HEK293T (cell line): ENCODE data around the gene CCL4L2.
"Not testable (repeated sequence)": the region's sequence is repeated elsewhere in the genome, so short reads cannot be mapped to it uniquely, and the experiment has no call there.

Source experiments
- CTCF ChIA-PET: fragments of 350-600 bp; formaldehyde crosslinking; extraction: SDS; loops from one replicate; lab custom pipeline; 2021; ENCODE audit warnings: antibody characterized with exemption, inconsistent platforms; lab: Yijun Ruan, JAX
- POLR2A ChIA-PET: fragments of 350-600 bp; formaldehyde crosslinking; extraction: SDS; loops from one replicate; lab custom pipeline; 2020; ENCODE audit warnings: antibody characterized with exemption, inconsistent platforms; lab: Yijun Ruan, JAX
- DNase-seq: peaks from one replicate; pipeline ENCODE4 v3.0.0; 2012; ENCODE audit warnings: mixed read lengths; ENCODE audit errors: extremely low spot score
- ARNT ChIP-seq: fragments of 450-650 bp; IDR thresholded peaks from 2 replicates; pipeline ENCODE4 v1.6.1; 2017; ENCODE audit warnings: mild to moderate bottlenecking
- BHLHE40 ChIP-seq: fragments of 450-650 bp; IDR thresholded peaks from 2 replicates; pipeline ENCODE4 v1.6.1; 2016; ENCODE audit warnings: mild to moderate bottlenecking, moderate library complexity, borderline replicate concordance
- CTBP1 ChIP-seq: fragments of 450-650 bp; IDR thresholded peaks from 2 replicates; pipeline ENCODE4 v1.6.1; 2016; ENCODE audit warnings: borderline replicate concordance
- ELF4 ChIP-seq: fragments of 450-650 bp; IDR thresholded peaks from 2 replicates; pipeline ENCODE4 v1.6.1; 2017; ENCODE audit warnings: antibody characterized with exemption
- FOXA1 ChIP-seq: fragments of 450-650 bp; IDR thresholded peaks from 2 replicates; pipeline ENCODE4 v1.6.1; 2016; ENCODE audit warnings: mild to moderate bottlenecking
- FOXK2 ChIP-seq: fragments of 450-650 bp; IDR thresholded peaks from 2 replicates; pipeline ENCODE4 v1.6.1; 2016; ENCODE audit warnings: mild to moderate bottlenecking
- FOXM1 ChIP-seq: fragments of 450-650 bp; IDR thresholded peaks from 2 replicates; pipeline ENCODE4 v1.6.1; 2017; ENCODE audit warnings: mild to moderate bottlenecking, borderline replicate concordance
- HDGF ChIP-seq: fragments of 450-650 bp; IDR thresholded peaks from 2 replicates; pipeline ENCODE4 v1.6.1; 2017; ENCODE audit warnings: antibody characterized with exemption, borderline replicate concordance
- L3MBTL2 ChIP-seq: fragments of 450-650 bp; conservative IDR thresholded peaks from 2 replicates; pipeline ENCODE4 v1.6.1; 2016; ENCODE audit warnings: mild to moderate bottlenecking
- LEF1 ChIP-seq: fragments of 450-650 bp; IDR thresholded peaks from 2 replicates; pipeline ENCODE4 v1.6.1; 2017; ENCODE audit warnings: mild to moderate bottlenecking, borderline replicate concordance
- NFRKB ChIP-seq: fragments of 450-650 bp; IDR thresholded peaks from 2 replicates; pipeline ENCODE4 v1.6.1; 2016; ENCODE audit warnings: mild to moderate bottlenecking, moderate library complexity
- SP1 ChIP-seq: fragments of 450-650 bp; IDR thresholded peaks from 2 replicates; pipeline ENCODE4 v1.6.1; 2017
- SUZ12 ChIP-seq: fragments of 450-650 bp; IDR thresholded peaks from 2 replicates; pipeline ENCODE4 v1.6.1; 2016; ENCODE audit warnings: mild to moderate bottlenecking
- TARDBP ChIP-seq: fragments of 450-650 bp; IDR thresholded peaks from 2 replicates; pipeline ENCODE4 v1.6.1; 2016
- ZNF384 ChIP-seq: fragments of 450-650 bp; IDR thresholded peaks from 2 replicates; pipeline ENCODE4 v1.6.1; 2016
- TF ChIP-seq, protein P1 (sequence below): fragments of 450-650 bp; IDR thresholded peaks from 2 replicates; pipeline ENCODE4 v1.6.1; 2016

The CCL4L2 gene

DNA sequence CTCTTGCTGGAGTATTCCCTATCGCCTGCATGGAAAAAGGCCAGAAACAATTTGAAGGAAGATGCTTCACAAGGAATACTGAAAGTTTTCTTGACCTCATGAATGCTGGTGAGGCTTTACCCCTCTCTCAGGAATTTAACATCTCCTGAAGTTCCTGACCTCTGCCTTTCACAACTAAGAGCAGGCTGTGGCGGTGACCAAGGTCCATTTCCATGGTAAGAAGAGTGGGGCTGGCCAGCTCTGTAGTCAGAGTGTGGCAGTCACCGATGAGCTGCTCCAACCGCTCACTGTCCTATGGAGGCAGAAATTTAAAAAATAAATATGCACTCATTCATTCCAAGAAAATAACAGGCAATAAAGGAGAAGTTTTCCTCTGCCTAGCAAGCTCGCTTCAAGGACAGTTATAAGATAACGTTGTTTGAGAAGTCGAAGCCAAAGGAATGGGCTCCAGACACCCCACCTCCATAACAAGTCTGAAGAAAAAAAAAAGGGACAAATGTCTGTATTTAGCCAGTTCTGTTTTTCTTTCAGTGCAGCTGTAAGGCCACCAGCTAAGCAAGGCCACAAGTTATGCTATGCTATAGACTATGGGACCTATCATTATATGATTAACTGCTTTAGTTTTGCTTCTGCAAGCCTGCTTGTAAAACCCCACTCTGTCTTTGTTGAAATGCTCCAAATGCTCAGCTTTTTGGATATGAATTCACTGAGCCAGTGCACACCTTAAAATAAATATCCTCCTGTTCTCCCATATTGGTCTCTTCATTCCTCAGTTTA, 6.0 kb upstream of the CCL4L2 start:
- CTCF ChIA-PET, result no interaction called here
- POLR2A ChIA-PET, result no interaction called here
- no peak for DNase-seq
- TF ChIP-seq, protein P1, sequence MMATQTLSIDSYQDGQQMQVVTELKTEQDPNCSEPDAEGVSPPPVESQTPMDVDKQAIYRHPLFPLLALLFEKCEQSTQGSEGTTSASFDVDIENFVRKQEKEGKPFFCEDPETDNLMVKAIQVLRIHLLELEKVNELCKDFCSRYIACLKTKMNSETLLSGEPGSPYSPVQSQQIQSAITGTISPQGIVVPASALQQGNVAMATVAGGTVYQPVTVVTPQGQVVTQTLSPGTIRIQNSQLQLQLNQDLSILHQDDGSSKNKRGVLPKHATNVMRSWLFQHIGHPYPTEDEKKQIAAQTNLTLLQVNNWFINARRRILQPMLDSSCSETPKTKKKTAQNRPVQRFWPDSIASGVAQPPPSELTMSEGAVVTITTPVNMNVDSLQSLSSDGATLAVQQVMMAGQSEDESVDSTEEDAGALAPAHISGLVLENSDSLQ, result no peak
- TF ChIP-seq ARNT, result no peak
- no peak for TF ChIP-seq SP1
- no peak for TF ChIP-seq FOXA1
- TF ChIP-seq LEF1, result no peak
- no peak for TF ChIP-seq BHLHE40
- no peak for TF ChIP-seq SUZ12

DNA sequence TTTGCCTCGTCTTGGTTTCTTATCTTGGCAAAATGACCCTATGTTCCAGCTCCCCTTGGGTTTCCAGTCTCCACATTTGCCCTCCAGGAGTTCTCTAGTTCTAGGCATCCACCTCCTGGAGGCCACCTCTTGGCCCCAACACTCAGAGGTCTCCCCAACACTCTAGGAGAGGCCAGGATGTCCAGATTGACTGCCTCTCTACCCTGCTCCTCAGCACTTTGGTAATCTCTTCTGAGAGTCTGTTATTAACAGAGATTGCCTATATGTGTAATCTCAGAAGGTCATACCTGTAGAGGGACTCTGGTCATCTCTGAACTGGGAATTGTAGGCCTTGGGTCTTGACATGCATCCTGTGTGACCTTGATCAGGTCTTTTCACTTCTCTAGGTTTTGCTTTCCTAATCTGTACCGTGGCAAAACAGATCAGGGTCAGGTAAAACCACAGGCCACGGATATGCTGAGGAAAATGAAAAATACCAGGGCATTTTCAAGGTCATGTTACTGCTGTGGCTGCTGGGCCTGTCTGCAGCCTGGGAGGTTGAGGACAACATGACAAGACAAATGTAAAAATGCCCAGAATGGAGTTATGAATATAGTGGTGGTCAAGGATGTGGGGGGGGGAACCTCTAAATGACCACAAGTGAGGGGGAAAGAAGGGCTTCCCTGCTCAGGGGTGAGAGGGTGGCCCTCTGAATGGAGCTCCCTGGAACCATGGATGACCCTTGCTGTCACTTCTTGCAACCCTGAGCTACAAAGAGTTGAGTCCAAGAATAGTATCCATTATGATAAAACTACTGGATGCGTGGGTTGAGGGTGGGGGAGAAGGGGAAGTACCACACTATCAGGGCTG, 5.0 kb upstream of the CCL4L2 start:
- DNase-seq, result no peak
- TF ChIP-seq HDGF, result no peak
- CTCF ChIA-PET, result no interaction called here
- POLR2A ChIA-PET, result no interaction called here

DNA sequence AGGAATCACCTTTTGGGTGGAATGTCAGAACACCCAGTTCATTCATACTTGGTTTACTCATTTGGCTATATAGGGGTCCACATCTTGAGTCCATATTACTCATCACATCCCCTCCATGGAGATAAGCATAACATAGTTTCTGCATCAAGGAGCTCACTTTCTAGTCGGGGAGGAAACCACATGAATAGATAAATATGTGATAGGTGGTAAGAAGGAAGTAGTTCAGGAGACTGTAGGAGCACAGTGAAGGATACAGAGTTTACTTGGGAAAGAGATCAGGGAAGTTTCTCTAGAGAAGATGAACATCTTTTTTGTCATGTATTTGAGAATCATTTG, 4.4 kb upstream of the CCL4L2 start:
- DNase-seq, CTCF ChIA-PET, POLR2A ChIA-PET: not testable (repeated sequence)

DNA sequence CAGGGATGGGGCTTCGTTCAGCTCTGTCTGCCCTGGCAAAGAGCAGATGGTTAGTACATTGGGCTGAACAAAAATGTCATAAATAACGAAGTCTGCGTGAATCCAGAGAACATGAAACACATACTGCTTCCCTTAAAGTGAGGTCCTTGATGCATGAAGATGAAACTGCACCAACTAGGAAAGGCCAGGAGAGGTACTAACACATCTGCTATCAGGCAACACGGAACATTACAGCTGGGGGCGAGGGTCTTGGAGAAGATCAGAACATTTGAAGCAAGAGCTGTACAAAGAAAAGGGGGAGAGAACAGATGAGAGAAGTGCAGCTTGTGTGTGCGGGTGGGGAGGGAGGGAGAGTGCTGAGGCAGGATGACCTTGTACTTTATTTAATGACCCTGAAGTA, 3.5 kb upstream of the CCL4L2 start:
- POLR2A ChIA-PET, result not testable (repeated sequence)

DNA sequence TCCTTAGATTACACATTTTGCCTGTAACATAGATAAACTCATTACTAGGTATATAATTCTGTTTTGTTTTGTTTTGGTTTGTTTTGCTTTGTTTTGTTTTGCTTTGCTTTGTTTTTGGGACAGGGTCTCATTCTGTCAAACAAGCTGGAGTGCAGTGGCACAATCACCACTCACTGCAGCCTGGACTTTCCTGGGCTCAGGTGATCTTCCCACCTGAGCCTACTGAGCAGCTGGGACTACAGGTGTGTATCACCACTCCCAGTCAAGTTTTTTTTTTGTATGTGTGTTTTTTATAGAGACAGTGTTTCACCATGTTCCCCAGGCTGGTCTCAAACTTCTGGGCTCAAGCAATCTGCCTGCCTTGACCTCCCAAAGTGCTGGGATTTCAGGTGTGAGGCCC, 1.3 kb upstream of the CCL4L2 start:
- no peak for DNase-seq
- CTCF ChIA-PET, result no interaction called here
- POLR2A ChIA-PET, result no interaction called here
- TF ChIP-seq ZNF384 (no peak), TARDBP (no peak), SUZ12 (no peak), FOXA1 (no peak), NFRKB (no peak)

More for the DNA sequence above, 3.5 kb upstream of the CCL4L2 start:
- CTCF ChIA-PET, DNase-seq: not testable (repeated sequence)

DNA sequence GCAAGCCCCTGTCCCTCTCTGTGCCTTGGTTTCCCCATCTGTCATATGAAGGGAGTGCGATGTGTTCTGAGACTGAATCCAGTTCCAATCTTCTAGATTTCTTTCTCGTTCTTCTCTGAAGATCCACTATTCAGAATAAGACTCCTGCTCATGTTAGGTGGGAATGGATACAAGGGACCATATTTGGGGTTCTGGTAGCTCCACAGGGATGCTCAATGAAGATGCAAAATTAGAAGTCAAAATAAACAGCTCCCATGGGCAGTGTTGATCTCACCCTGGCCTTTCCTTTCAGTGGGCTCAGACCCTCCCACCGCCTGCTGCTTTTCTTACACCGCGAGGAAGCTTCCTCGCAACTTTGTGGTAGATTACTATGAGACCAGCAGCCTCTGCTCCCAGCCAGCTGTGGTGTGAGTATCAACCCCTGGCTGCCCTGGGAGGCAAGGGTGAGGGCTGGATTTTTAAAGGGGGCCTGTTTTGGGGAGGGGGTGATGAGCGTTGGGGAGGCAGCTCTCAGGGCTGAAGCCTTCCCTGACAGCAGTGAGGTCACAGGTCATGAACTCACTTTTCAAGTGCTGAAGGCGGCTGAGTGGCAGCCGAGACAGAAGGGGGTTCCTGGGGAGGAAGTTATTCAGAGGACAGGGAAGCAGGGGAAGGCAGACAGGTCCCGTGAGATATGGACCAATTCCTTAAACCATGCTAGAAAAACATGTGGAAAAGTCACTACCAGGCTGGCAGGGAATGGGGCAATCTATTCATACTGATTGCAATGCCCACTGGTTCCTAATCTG, 815 bp downstream of the CCL4L2 start:
- DNase-seq, POLR2A ChIA-PET, CTCF ChIA-PET: not testable (repeated sequence)

DNA sequence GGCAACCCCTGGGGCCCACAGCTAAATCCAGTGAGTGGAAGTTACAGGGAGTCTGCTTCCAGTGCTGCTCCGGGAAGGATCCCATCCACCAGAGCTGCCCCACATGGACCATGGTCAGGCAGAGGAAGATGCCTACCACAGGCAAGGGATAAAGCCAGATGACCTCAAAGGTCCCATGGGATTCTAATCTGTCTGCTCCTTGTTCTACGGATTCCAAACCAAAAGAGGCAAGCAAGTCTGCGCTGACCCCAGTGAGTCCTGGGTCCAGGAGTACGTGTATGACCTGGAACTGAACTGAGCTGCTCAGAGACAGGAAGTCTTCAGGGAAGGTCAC, 1.4 kb downstream of the CCL4L2 start:
- POLR2A ChIA-PET, result no interaction called here
- no peak for TF ChIP-seq LEF1
- no peak for TF ChIP-seq FOXA1
- no peak for TF ChIP-seq L3MBTL2
- TF ChIP-seq HDGF, result no peak
- TF ChIP-seq, protein P1, result no peak
- TF ChIP-seq BHLHE40, result no peak
- TF ChIP-seq ZNF384, result no peak
- no peak for TF ChIP-seq ARNT
- no peak for TF ChIP-seq CTBP1
- no peak for TF ChIP-seq NFRKB
- TF ChIP-seq TARDBP, result no peak
- TF ChIP-seq SP1, result no peak
- no peak for TF ChIP-seq FOXM1
- no peak for TF ChIP-seq FOXK2
- no peak for TF ChIP-seq SUZ12
- DNase-seq, result no peak
- CTCF ChIA-PET, result no interaction called here

DNA sequence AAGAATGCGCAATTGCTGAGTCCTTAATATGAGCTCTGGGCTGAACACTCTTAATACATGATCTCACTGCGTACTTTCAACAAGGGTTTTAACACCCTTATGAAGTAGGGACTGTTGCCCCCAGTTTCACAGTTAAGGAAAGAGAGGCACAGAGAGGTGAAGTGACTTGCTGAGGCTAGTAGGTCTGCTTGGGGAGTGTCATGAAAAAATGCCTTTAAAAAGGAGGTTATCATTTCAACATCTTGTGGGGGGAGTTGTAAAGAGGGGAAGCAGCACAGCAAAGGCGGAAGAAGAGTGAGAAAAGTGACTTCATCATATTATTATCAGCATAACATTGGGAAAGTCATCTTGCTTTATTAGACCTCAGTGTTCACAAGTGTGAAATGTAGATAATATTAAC, 2.1 kb downstream of the CCL4L2 start:
- no peak for TF ChIP-seq ELF4
- TF ChIP-seq, protein P1, result no peak
- TF ChIP-seq ARNT, result no peak
- no peak for TF ChIP-seq HDGF
- no peak for TF ChIP-seq LEF1
- no peak for TF ChIP-seq FOXA1
- TF ChIP-seq FOXM1, result no peak
- TF ChIP-seq NFRKB, result no peak
- TF ChIP-seq FOXK2, result no peak
- no peak for TF ChIP-seq SUZ12
- TF ChIP-seq ZNF384, result no peak
- no peak for TF ChIP-seq BHLHE40
- no peak for TF ChIP-seq SP1
- TF ChIP-seq L3MBTL2, result no peak
- no peak for DNase-seq
- ChIA-PET CTCF (no interaction called here), POLR2A (no interaction called here)
